ENCODE measurements around the gene ST3GAL6. TPM values are rescaled to one million over a fixed set of nuclear protein-coding genes. Genes with fewer than 3 reads are reported as not detected.

The ST3GAL6 gene
- total and polyA plus RNA-seq, 2 donors (not counting 3 experiments of a cell fraction or from before 2014, with no cell fraction given): 13.2 to 35.9 TPM

- H3K9ac ChIP-seq (replicated peaks; ENCODE audit: extremely low read depth, insufficient read depth, low read length): peak overlapping the region; percentile 28
- no peaks in the 10 kb centered on the region for H3K9me1 ChIP-seq (replicated peaks; ENCODE audit: control insufficient read depth, extremely low read depth, insufficient read depth, low read length)
- no TSS peak for BruUV-seq (replicated peaks)
- peak overlapping the region; percentile 54 for H3K4me2 ChIP-seq (ENCODE audit: insufficient read depth, low read length)
- peak overlapping the region in 1 of 3 experiments; percentile 9 for H3K4me3 ChIP-seq (replicated peaks in 1 of 3; ENCODE audit: insufficient read depth in 1 of 3, low read depth in 1 of 3, low read length in 3 of 3)
- H3K9me3 ChIP-seq (replicated peaks; ENCODE audit: control insufficient read depth, insufficient read depth, low read length): no peaks in the 10 kb centered on the region
- no peaks in the 10 kb centered on the region for H3K36me3 ChIP-seq (ENCODE audit: control insufficient read depth in 2 of 2, extremely low read depth in 1 of 2, insufficient read depth in 2 of 2, low read length in 2 of 2)
- ChIA-PET POLR2A (interaction anchor here (1.0 kb wide), 1 partner anchor 15 kb away, joined by 6 read pairs; no protein-coding TSS in a partner anchor), CTCF (interaction anchor here (0.8 to 1.6 kb wide), 6 partner anchors 8 to 162 kb away, joined by 3 to 11 read pairs (median 4); no protein-coding TSS in a partner anchor)
- H3K27ac ChIP-seq (ENCODE audit: insufficient read depth, low read depth, low read length): peak overlapping the region; percentile 66
- intact Hi-C loops (cut with micrococcal nuclease) (loop anchor here (2.0 kb wide), 2 partner anchors 17 to 31 kb away; no protein-coding TSS in a partner anchor), dilution Hi-C loops (cut with MboI; ENCODE audit: extremely low pct_ligation_motif_present, low sequenced_read_pairs) (no loop called here)
- TF ChIP-seq MYC (IDR thresholded peaks at IDR 0.05; ENCODE audit: low read depth, low read length) (no peak), GATA2 (IDR thresholded peaks at IDR 0.05; ENCODE audit: insufficient read depth, insufficient read length, low read depth, low read length) (no peak), JUN (IDR thresholded peaks at IDR 0.05; ENCODE audit: borderline replicate concordance, insufficient read depth, insufficient read length, low read depth) (no peak), POLR2A (IDR thresholded peaks at IDR 0.05; ENCODE audit: low read depth, low read length) (no peak), FOS (IDR thresholded peaks at IDR 0.05; ENCODE audit: borderline replicate concordance, insufficient read depth, low read length) (no peak), MAX (IDR thresholded peaks at IDR 0.05; ENCODE audit: insufficient read depth, insufficient read length) (no peak), CTCF (IDR thresholded peaks at IDR 0.05; ENCODE audit: extremely low read depth in 1 of 2, insufficient read depth in 1 of 2, low read depth in 1 of 2, low read length in 2 of 2) (no peak), POLR2AphosphoS5 (IDR thresholded peaks at IDR 0.05; ENCODE audit: insufficient read depth, low read depth, low read length) (no peak), EZH2 (IDR thresholded peaks at IDR 0.05; ENCODE audit: borderline replicate concordance, low read depth, low read length, severe bottlenecking) (no peak)
- no peak overlapping the region for H2AFZ ChIP-seq (ENCODE audit: low read depth, low read length)
- H4K20me1 ChIP-seq (replicated peaks; ENCODE audit: control insufficient read depth, extremely low read depth, insufficient read depth, low read length): no peaks in the 10 kb centered on the region
- no peaks in the 10 kb centered on the region for H3K27me3 ChIP-seq (ENCODE audit: control insufficient read depth in 2 of 2, insufficient read depth in 2 of 2, low read length in 2 of 2)
- H3K4me1 ChIP-seq (ENCODE audit: control insufficient read depth, extremely low read depth, insufficient read depth, low read length): peaks cover 70% of the 10 kb centered on the region
- DNase-seq (ENCODE audit: low read depth, low spot score): peak; percentile 45
- peaks cover 14% of the 10 kb centered on the region for H3K79me2 ChIP-seq (ENCODE audit: control insufficient read depth, insufficient read depth, low read length)
- no peak for FAIRE-seq
These were observed 779 bp downstream of the ST3GAL6 start for GRCh38 chr3:98763819-98764418.

Data from endothelial cell of umbilical vein (primary cell).